Adrenal gland (tissue), 5 donors: ENCODE data around the gene ARFGEF3.

Experiments used
- CTCF ChIP-seq, 6 experiments: fragments of 450-650 bp in 4 of 6; fragments of 200-600 bp in 2 of 6; sonication (generic) in 1 of 6; IDR thresholded peaks; 1 replicate in 5 of 6; 2 replicates in 1 of 6; pipeline versions ENCODE4 v1.5.1 to v1.8.0; 2016 to 2021; ENCODE audit warnings: antibody characterized with exemption in 6 of 6, mild to moderate bottlenecking in 2 of 6, moderate library complexity in 1 of 6
- POLR2A ChIP-seq, 2 donors: fragments of 450-650 bp; IDR thresholded peaks; one replicate each; pipeline ENCODE4 v1.6.1; 2017; ENCODE audit warnings: antibody characterized with exemption in 2 of 2, mild to moderate bottlenecking in 2 of 2, moderate library complexity in 1 of 2
- donor health status: DM: no; HTN: no; CAD: no.

- TF ChIP-seq CTCF (IDR thresholded peaks at IDR 0.05) (no peak), POLR2A (IDR thresholded peaks at IDR 0.05) (no peak)
These were observed 99.5 kb downstream of the ARFGEF3 start for GRCh38 chr6:138261116-138261780.
